Astrocyte (in vitro differentiated cells and primary cell): ENCODE measurements around the gene ATP12A.

ENCODE experiments used
- CTCF ChIP-seq: IDR thresholded peaks from 2 replicates; pipeline ENCODE4 v1.5.1; 2011; ENCODE audit warnings: low read depth, mild to moderate bottlenecking, inconsistent platforms, low read length, moderate library complexity; ENCODE audit not compliant: insufficient read depth
- EZH2 ChIP-seq: IDR thresholded peaks from 2 replicates; pipeline ENCODE4 v1.6.1; 2012; ENCODE audit warnings: mild to moderate bottlenecking, low read length, inconsistent platforms; ENCODE audit not compliant: insufficient read depth

GRCh38 chr13:24648983-24649687 is 31.1 kb upstream of the ATP12A start:
- TF ChIP-seq CTCF (no peak), EZH2 (no peak)
